SK-N-SH treated with all-trans-retinoic acid at 6 μM for 48 hours (cell line): ENCODE measurements around the gene TAS2R7.
"Not testable (repeated sequence)": the region's sequence is repeated elsewhere in the genome, so short reads cannot be mapped to it uniquely, and the experiment has no call there.

Source experiments
- ATAC-seq: fragments of 200-7000 bp; cut with Tn5 transposase; 3 replicates; pipeline ENCODE4 v1.9.1; 2020; ENCODE audit warnings: mild to moderate bottlenecking, moderate library complexity
- BACH2 ChIP-seq: fragments of 250-450 bp; sonication (Bioruptor Pico); IDR thresholded peaks from 2 replicates; pipeline ENCODE4 v1.9.0; 2021; ENCODE audit warnings: mild to moderate bottlenecking, borderline replicate concordance
- CREB5 ChIP-seq: fragments of 250-450 bp; sonication (Bioruptor Pico); IDR thresholded peaks from 2 replicates; pipeline ENCODE4 v1.5.1; 2020; ENCODE audit warnings: low read depth, mild to moderate bottlenecking, moderate library complexity
- CSDC2 ChIP-seq: fragments of 250-450 bp; sonication (Bioruptor Pico); IDR thresholded peaks from 2 replicates; pipeline ENCODE4 v1.5.0; 2020; ENCODE audit warnings: mild to moderate bottlenecking, moderate library complexity
- CSRNP3 ChIP-seq: fragments of 250-450 bp; sonication (Bioruptor Pico); IDR thresholded peaks from 2 replicates; pipeline ENCODE4 v1.5.1; 2021; ENCODE audit warnings: mild to moderate bottlenecking, moderate library complexity
- ESRRG ChIP-seq: fragments of 250-450 bp; sonication (Bioruptor Pico); IDR thresholded peaks from 2 replicates; pipeline ENCODE4 v1.6.1; 2021; ENCODE audit warnings: mild to moderate bottlenecking
- GLIS3 ChIP-seq: fragments of 250-450 bp; sonication (Bioruptor Pico); IDR thresholded peaks from 2 replicates; pipeline ENCODE4 v1.5.0; 2020; ENCODE audit warnings: mild to moderate bottlenecking, moderate library complexity
- ISL1 ChIP-seq: fragments of 250-450 bp; sonication (Bioruptor Pico); IDR thresholded peaks from 2 replicates; pipeline ENCODE4 v2.1.2; 2022; ENCODE audit warnings: mild to moderate bottlenecking, moderate library complexity
- OSR1 ChIP-seq: fragments of 250-450 bp; sonication (Bioruptor Pico); IDR thresholded peaks from 2 replicates; pipeline ENCODE4 v1.8.0; 2022; ENCODE audit warnings: moderate library complexity, mild to moderate bottlenecking, inconsistent platforms
- POU6F1 ChIP-seq: fragments of 250-450 bp; sonication (Bioruptor Pico); IDR thresholded peaks from 2 replicates; pipeline ENCODE4 v1.8.0; 2021; ENCODE audit warnings: low read depth, mild to moderate bottlenecking, moderate library complexity, borderline replicate concordance
- PPARA ChIP-seq: fragments of 250-450 bp; sonication (Bioruptor Pico); IDR thresholded peaks from 2 replicates; pipeline ENCODE4 v1.5.0; 2020; ENCODE audit warnings: mild to moderate bottlenecking, borderline replicate concordance
- RARB ChIP-seq: fragments of 250-450 bp; sonication (Bioruptor Pico); IDR thresholded peaks from 2 replicates; pipeline ENCODE4 v1.8.0; 2021; ENCODE audit warnings: mild to moderate bottlenecking, moderate library complexity
- SNAI2 ChIP-seq: fragments of 250-450 bp; sonication (Bioruptor Pico); IDR thresholded peaks from 2 replicates; pipeline ENCODE4 v1.5.0; 2020; ENCODE audit warnings: mild to moderate bottlenecking, moderate library complexity
- TCF4 ChIP-seq: fragments of 250-450 bp; sonication (Bioruptor Pico); IDR thresholded peaks from 2 replicates; pipeline ENCODE4 v1.8.0; 2021; ENCODE audit warnings: mild to moderate bottlenecking, moderate library complexity, borderline replicate concordance
- TOX ChIP-seq: fragments of 250-450 bp; sonication (Bioruptor Pico); IDR thresholded peaks from 2 replicates; pipeline ENCODE4 v1.8.0; 2021; ENCODE audit warnings: mild to moderate bottlenecking, moderate library complexity, borderline replicate concordance
- ZC3H10 ChIP-seq: fragments of 250-450 bp; sonication (Bioruptor Pico); IDR thresholded peaks from 2 replicates; pipeline ENCODE4 v1.5.1; 2021; ENCODE audit warnings: mild to moderate bottlenecking, moderate library complexity
- ZFP3 ChIP-seq: fragments of 250-450 bp; sonication (Bioruptor Pico); IDR thresholded peaks from 2 replicates; pipeline ENCODE4 v1.5.0; 2020; ENCODE audit warnings: mild to moderate bottlenecking, moderate library complexity
- ZFP30 ChIP-seq: fragments of 450-650 bp; formaldehyde crosslinking; IDR thresholded peaks from 2 replicates; pipeline ENCODE4 v1.5.0; 2022; ENCODE audit warnings: mild to moderate bottlenecking, moderate library complexity
- ZNF565 ChIP-seq: fragments of 450-650 bp; formaldehyde crosslinking; conservative IDR thresholded peaks from 2 replicates; pipeline ENCODE4 v1.5.0; 2020; ENCODE audit warnings: low read depth, mild to moderate bottlenecking, moderate library complexity
- ZNF70 ChIP-seq: fragments of 450-650 bp; formaldehyde crosslinking; IDR thresholded peaks from 2 replicates; pipeline ENCODE4 v1.5.0; 2020; ENCODE audit warnings: mild to moderate bottlenecking, moderate library complexity
- ZNF8 ChIP-seq: fragments of 450-650 bp; formaldehyde crosslinking; IDR thresholded peaks from 2 replicates; pipeline ENCODE4 v1.5.0; 2020; ENCODE audit warnings: mild to moderate bottlenecking, moderate library complexity
- TF ChIP-seq, protein P1 (sequence below): fragments of 250-450 bp; sonication (Bioruptor Pico); IDR thresholded peaks from 2 replicates; pipeline ENCODE4 v1.8.0; 2020; ENCODE audit warnings: mild to moderate bottlenecking, moderate library complexity, borderline replicate concordance

Gene TAS2R7

DNA sequence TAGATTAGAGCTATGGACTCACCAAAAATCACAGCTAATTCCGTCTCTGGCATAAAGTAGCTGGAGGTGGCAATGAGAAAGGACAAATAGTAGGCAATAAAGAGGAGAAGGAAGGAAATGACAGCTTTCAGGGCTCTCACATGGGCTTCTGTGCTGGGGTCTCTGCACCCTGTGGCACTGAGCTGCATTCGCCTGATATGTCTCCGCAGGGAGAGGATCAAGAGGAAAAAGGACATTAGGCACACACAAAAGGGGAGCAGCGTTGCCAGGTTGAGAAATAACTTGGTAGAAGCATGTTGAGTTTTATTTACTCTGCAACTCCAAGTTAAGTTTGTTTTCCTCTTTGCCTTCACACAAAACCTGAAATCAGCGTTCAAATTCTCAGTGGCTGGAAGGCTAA, 686 bp downstream of the TAS2R7 start:
- no peak for TF ChIP-seq ESRRG
- no peak for TF ChIP-seq CREB5
- TF ChIP-seq, protein P1, sequence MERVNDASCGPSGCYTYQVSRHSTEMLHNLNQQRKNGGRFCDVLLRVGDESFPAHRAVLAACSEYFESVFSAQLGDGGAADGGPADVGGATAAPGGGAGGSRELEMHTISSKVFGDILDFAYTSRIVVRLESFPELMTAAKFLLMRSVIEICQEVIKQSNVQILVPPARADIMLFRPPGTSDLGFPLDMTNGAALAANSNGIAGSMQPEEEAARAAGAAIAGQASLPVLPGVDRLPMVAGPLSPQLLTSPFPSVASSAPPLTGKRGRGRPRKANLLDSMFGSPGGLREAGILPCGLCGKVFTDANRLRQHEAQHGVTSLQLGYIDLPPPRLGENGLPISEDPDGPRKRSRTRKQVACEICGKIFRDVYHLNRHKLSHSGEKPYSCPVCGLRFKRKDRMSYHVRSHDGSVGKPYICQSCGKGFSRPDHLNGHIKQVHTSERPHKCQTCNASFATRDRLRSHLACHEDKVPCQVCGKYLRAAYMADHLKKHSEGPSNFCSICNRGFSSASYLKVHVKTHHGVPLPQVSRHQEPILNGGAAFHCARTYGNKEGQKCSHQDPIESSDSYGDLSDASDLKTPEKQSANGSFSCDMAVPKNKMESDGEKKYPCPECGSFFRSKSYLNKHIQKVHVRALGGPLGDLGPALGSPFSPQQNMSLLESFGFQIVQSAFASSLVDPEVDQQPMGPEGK (CRISPR knock-in tag): no peak
- no peak for TF ChIP-seq ISL1 (CRISPR knock-in tag)
- no peak for TF ChIP-seq POU6F1 (CRISPR knock-in tag)
- no peak for TF ChIP-seq CSRNP3
- TF ChIP-seq SNAI2 (CRISPR knock-in tag): no peak
- no peak for TF ChIP-seq TCF4 (CRISPR knock-in tag)
- no peak for TF ChIP-seq GLIS3
- no peak for TF ChIP-seq TOX
- TF ChIP-seq ZNF565 (CRISPR knock-in tag): no peak
- TF ChIP-seq BACH2: no peak
- ATAC-seq: no peak

GRCh38 chr12:10794222-10794621, 8.2 kb downstream of the TAS2R7 start:
- no peak for ATAC-seq
- TF ChIP-seq CSRNP3 (no peak), POU6F1 (CRISPR knock-in tag) (no peak), GLIS3 (no peak), CSDC2 (CRISPR knock-in tag) (no peak), SNAI2 (CRISPR knock-in tag) (no peak), CREB5 (no peak), ZNF8 (CRISPR knock-in tag) (no peak), ZC3H10 (no peak), TOX (no peak), ZFP30 (CRISPR knock-in tag) (no peak), ZFP3 (CRISPR knock-in tag) (no peak), ZNF70 (CRISPR knock-in tag) (no peak), OSR1 (CRISPR knock-in tag) (no peak), PPARA (CRISPR knock-in tag) (no peak), TCF4 (CRISPR knock-in tag) (no peak), BACH2 (no peak), RARB (CRISPR knock-in tag) (no peak), ISL1 (CRISPR knock-in tag) (no peak), ZNF565 (CRISPR knock-in tag) (no peak)

DNA sequence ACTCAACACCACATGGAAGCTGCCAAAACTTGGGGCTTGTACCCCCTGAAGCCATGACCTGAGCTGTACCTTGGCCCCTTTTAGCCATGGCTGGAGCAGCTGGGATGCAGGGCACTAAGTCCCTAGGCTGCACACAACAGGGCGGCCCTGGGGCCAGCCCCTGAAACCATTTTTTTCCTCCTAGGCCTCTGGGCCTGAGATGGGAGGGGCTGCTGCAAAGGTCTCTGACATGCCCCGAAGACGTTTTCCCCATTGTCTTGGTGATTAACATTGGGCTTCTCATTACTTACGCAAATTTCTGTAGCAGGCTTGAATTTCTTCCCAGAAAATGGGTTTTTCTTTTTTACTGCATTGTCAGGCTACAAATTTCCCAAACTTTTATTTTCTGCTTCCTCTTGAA, 10.7 kb downstream of the TAS2R7 start:
- not testable (repeated sequence) for ATAC-seq
